ENCODE measurements around the gene PCNX2. TPM values are rescaled to one million over a fixed set of nuclear protein-coding genes. Genes with fewer than 3 reads are reported as not detected.

The PCNX2 gene
- total RNA-seq, 1 donor from 2014 or later, result 33.6 TPM

- Mint-ChIP-seq H3K36me3 (ENCODE audit: insufficient read depth) (peaks cover 11% of the 10 kb centered on the region), H3K4me3 (ENCODE audit: low read depth) (no peak overlapping the region), H3K27ac (peak overlapping the region; percentile 74), H3K4me1 (ENCODE audit: low read depth) (peaks cover 10% of the 10 kb centered on the region), H3K27me3 (no peaks in the 10 kb centered on the region), H3K9me3 (ENCODE audit: low read depth) (peaks cover 5% of the 10 kb centered on the region)
- no peak for TF ChIP-seq CTCF (IDR thresholded peaks at IDR 0.05; ENCODE audit: unreplicated experiment)
- DNase-seq (ENCODE audit: low spot score, unreplicated experiment), result no peak
Measured at GRCh38 chr1:233114860-233115259, 180.7 kb downstream of the PCNX2 start.

GRCh38 chr1:233114159-233114558 is 181.4 kb downstream of the PCNX2 start:
- H3K27me3 Mint-ChIP-seq, result no peaks in the 10 kb centered on the region
- H3K9me3 Mint-ChIP-seq (ENCODE audit: low read depth), result peaks cover 5% of the 10 kb centered on the region
- peak overlapping the region; percentile 58 for H3K27ac Mint-ChIP-seq
- no peak overlapping the region for H3K4me3 Mint-ChIP-seq (ENCODE audit: low read depth)
- H3K36me3 Mint-ChIP-seq (ENCODE audit: insufficient read depth), result peaks cover 11% of the 10 kb centered on the region
- no peak for DNase-seq (ENCODE audit: low spot score, unreplicated experiment)
- TF ChIP-seq CTCF (IDR thresholded peaks at IDR 0.05; ENCODE audit: unreplicated experiment), result no peak
- H3K4me1 Mint-ChIP-seq (ENCODE audit: low read depth), result peaks cover 10% of the 10 kb centered on the region

GRCh38 chr1:233113009-233113879 is 182.3 kb downstream of the PCNX2 start:
- H3K9me3 Mint-ChIP-seq (ENCODE audit: low read depth), result peaks cover 5% of the 10 kb centered on the region
- peak overlapping the region; percentile 96 for H3K27ac Mint-ChIP-seq
- TF ChIP-seq CTCF (IDR thresholded peaks at IDR 0.05; ENCODE audit: unreplicated experiment), result no peak
- H3K27me3 Mint-ChIP-seq, result no peaks in the 10 kb centered on the region
- H3K4me3 Mint-ChIP-seq (ENCODE audit: low read depth), result no peak overlapping the region
- no peak for DNase-seq (ENCODE audit: low spot score, unreplicated experiment)
- H3K36me3 Mint-ChIP-seq (ENCODE audit: insufficient read depth), result peaks cover 7% of the 10 kb centered on the region
- H3K4me1 Mint-ChIP-seq (ENCODE audit: low read depth), result peaks cover 10% of the 10 kb centered on the region

GRCh38 chr1:233112186-233113008 is 183.1 kb downstream of the PCNX2 start:
- Mint-ChIP-seq H3K4me1 (ENCODE audit: low read depth) (peaks cover 10% of the 10 kb centered on the region), H3K27me3 (no peaks in the 10 kb centered on the region), H3K9me3 (ENCODE audit: low read depth) (peaks cover 5% of the 10 kb centered on the region), H3K36me3 (ENCODE audit: insufficient read depth) (peaks cover 8% of the 10 kb centered on the region), H3K27ac (peak overlapping the region; percentile 96), H3K4me3 (ENCODE audit: low read depth) (no peak overlapping the region)
- no peak for TF ChIP-seq CTCF (IDR thresholded peaks at IDR 0.05; ENCODE audit: unreplicated experiment)
- no peak for DNase-seq (ENCODE audit: low spot score, unreplicated experiment)

- Mint-ChIP-seq H3K36me3 (ENCODE audit: insufficient read depth) (peaks cover 8% of the 10 kb centered on the region), H3K4me3 (ENCODE audit: low read depth) (no peak overlapping the region), H3K27ac (no peak overlapping the region), H3K27me3 (no peaks in the 10 kb centered on the region), H3K9me3 (ENCODE audit: low read depth) (peaks cover 5% of the 10 kb centered on the region), H3K4me1 (ENCODE audit: low read depth) (peaks cover 10% of the 10 kb centered on the region)
- DNase-seq (ENCODE audit: low spot score, unreplicated experiment), result no peak
- TF ChIP-seq CTCF (IDR thresholded peaks at IDR 0.05; ENCODE audit: unreplicated experiment), result no peak
Measured at GRCh38 chr1:233111731-233112130, 183.8 kb downstream of the PCNX2 start.

Measured in progenitor cell of endocrine pancreas (in vitro differentiated cells).